ENCODE measurements around the gene SCG2.

DNA sequence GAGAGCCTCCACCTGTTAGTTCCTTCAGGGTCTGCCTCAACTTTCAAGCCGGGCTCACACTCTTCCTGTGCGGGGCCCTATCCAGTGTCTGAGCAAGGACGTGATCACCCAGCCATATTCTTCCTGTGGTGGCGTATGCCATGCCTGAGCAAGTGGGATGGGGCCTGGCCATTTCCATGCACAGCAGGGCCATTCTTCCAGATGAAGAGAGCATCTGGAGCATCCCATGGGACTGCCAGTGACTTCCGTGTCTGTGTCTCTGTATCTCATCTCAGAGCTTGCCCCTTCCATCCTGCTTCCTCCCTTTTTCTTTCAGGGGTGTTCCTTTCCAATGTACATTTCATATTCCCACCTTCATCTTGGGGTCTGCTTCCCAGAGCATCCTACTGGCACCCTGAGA is 20.2 kb downstream of the SCG2 start:
- TF ChIP-seq, protein P1, sequence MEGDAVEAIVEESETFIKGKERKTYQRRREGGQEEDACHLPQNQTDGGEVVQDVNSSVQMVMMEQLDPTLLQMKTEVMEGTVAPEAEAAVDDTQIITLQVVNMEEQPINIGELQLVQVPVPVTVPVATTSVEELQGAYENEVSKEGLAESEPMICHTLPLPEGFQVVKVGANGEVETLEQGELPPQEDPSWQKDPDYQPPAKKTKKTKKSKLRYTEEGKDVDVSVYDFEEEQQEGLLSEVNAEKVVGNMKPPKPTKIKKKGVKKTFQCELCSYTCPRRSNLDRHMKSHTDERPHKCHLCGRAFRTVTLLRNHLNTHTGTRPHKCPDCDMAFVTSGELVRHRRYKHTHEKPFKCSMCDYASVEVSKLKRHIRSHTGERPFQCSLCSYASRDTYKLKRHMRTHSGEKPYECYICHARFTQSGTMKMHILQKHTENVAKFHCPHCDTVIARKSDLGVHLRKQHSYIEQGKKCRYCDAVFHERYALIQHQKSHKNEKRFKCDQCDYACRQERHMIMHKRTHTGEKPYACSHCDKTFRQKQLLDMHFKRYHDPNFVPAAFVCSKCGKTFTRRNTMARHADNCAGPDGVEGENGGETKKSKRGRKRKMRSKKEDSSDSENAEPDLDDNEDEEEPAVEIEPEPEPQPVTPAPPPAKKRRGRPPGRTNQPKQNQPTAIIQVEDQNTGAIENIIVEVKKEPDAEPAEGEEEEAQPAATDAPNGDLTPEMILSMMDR (IDR thresholded peaks at IDR 0.05; ENCODE audit: borderline replicate concordance, extremely low read depth, low read length, poor library complexity, severe bottlenecking) = no peak
- no peak for TF ChIP-seq EZH2 (IDR thresholded peaks at IDR 0.05; ENCODE audit: borderline replicate concordance, low read depth, low read length, severe bottlenecking)
